Stimulated activated CD4-positive, alpha-beta T cell treated with anti-CD3 and anti-CD28 coated beads, Interleukin-1b, Interleukin-23, amount 100 ng/mL, for 4 hours (primary cell): ENCODE results near the gene HOXD9.

Experiments
- DNase-seq, 2 donors: peaks; one replicate each; pipeline ENCODE4 v3.0.0-alpha.2; 2020; ENCODE audit warnings: low read depth in 2 of 2

The HOXD9 gene

DNA sequence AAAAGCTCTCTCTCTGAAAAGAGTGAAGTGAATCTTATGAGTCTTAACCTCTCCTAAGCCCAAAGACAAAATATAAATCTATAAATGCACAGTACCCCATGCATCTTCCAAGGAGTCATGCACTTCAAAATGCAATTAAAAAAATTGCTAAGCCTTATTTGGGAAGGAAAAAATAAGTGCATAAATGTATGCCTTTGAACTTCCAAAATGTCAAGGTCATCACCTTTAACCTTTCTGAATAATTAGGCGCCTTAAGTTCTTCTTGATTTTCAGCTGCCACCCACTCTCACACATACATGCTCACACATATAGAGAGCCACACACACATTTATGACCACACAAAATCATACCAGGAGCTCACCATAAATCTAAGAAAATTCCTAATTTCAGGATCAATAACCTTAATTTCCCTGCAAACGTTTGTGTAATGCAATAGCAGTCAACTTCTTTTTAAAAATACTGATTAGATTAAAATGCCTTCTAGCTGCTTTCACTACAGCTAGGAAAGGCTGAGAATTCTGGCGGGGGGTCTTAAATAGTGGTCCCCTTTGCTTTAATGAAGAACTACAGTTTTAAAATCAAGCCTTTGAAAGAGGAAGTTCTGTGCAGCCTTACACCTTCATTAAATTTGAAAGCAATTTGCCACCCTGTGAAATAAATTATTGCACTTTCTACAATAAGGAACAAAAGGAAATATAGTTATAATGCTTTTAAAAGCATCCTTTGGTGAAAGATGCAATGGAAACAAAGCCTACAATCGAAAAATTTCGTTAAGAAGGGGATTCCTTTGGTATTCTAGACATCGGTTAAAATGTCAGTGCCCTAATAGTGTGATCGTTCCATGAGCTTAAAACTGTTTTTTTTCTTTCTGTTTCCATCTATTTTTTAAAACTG lies 11.9 kb upstream of the HOXD9 start:
- no peak for DNase-seq

DNA sequence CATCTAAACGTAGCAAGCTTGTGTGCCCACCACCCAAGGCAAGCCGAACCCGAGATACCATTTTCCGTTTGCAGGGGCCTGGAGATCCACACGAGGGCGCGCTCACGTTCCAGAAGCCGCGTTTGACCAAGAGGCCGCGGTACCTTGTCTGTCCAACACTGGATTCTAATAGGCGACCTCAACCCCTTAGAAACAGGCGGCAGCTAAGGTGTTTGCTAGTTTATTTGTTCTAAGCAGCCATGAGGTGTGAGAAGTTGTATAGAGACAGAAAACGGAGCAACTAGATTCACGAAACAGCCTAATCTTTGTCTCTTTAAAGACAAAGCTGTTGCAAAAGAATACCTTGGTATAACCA lies 11.2 kb upstream of the HOXD9 start:
- no peak for DNase-seq

DNA sequence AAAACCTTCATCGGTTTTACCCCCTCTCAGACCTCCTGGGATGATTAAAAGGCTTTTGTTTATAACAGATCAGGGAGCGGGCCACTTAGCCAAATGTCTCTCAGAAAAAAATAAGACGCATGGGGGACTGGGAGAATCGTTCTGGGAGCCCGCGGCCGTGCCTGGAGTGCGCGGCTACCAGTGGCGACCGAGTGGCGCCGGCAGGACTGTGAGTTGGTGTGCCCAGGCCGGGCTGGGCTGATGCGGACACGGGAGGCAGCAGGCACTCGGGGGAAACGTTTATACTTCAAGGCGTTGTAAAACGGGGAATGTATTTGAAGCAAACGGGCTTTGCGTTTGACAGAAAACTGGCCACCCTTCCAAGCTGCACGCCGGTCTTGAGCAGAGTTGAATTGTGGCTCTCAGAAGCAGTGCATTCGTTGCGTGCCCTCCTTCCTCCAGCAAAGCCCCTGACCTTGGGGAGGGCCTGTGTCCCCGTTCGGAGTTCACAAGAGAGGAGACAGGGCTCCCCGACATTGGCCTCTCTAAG lies 10.6 kb upstream of the HOXD9 start:
- DNase-seq, result no peak

DNA sequence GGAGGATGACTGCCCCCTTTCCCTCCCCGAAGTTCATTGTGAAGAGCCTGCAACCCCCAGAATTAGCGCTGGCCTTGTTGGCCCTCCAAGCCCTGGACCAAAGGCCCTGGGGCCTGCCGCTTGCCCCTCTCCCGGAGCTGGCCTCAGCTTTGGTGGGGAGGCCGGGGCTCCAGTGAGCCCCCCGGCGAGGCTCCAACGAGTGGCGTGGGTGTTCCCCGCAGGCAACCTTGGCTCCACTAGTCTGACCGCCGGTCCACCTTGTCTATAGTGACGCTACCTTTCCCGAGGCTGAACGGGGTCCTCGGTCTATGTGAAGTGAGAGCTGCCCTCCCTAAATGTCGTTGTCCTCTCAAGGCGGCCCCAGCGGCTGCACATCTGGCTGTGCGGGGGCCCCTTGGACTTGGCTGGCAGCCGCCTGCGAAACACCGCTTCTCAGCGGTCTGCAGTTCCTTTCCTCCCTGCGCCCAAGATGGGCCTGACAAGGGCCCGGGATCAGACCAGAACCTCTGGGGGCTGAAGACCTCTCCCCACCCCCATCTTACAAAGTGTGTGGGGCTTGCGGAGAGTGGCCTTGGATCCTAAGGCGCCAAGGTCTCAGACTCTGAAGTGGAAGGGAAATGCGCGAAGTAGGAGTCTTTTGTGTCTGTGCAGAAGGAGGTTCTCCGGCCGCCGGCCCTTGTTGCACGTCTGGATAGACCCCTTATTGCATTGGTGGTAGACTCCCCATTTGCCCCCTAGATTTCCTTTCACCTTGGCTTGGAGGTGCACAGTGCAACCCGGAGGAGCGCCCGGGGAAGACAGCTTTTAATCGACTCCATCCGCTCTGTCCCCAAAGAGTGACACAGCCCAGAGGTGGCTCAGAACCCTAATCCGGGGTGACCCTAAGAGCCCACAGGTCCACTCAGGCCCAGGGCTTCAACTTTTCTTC lies 9.9 kb upstream of the HOXD9 start:
- DNase-seq, result no peak

DNA sequence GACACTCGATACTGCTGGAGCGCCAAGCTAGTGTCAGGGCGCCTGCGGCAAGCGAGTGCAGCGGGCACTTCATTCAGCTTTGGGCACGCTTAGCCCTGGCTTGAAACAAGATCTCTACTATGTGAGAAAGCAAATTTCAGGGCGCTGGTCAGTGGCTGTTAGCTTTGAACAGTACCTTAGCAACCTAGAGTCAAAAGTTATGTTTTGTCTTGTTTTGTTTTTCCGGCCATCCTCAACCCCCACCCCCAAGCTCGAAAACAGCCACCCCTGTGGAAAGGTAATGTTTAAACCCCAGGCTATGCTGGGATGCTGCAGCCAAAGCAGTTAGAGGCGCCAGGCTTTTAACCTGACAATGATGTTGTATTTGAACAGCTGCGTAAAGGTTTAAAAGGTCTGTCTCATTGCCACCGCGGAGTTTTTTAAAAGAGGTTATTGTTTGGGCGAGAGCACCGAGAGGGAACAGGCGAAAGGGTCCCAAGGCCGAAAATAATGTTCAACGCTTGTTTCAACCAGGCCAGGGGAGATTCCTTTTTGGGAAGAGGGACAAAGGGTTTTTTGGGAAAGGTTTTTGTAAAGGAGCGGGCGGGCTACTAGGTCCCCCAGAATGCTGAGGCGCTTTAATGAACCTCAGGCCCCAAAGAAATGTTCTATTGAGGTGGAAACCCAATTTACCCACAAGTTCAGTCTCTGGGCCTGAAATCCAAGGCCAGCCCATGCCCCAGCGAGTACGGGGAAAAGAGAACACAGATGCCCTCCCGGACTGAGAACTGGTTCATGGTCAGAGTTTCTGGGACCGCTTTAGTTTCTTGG lies 8.2 kb upstream of the HOXD9 start:
- no peak for DNase-seq

DNA sequence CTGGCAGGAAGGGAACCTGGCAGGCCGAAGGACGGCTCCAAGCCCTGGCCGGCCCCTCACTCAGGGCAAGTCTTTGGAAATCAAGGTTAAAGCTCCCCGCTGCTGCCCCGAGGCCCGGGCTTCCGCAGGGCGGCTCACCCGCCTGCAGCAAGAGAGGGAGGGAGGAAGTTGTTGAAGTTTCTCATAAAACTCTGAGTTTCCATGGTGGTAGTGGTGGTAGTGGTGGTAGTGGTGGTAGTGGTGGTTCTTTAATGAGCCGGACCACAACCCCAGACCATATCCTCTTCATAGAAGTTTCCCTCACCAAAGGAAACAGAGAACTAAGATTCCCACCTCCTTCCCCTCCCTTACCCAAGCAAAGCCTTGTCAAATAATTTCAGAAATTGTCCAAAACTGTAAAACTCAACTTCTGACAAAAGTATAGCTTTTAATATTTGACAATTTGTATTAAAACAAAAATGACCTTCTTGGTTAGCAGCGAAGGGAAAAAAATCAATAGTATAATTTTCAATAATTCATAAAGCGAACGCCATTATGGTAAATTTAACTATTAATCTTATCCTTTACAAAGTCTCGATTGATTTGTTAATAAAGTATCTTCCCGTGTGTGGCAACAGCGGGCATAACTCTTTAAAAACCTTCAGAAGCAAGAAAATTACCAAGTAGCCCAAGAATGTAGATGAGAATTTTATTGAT lies 7.4 kb upstream of the HOXD9 start:
- DNase-seq, result no peak

DNA sequence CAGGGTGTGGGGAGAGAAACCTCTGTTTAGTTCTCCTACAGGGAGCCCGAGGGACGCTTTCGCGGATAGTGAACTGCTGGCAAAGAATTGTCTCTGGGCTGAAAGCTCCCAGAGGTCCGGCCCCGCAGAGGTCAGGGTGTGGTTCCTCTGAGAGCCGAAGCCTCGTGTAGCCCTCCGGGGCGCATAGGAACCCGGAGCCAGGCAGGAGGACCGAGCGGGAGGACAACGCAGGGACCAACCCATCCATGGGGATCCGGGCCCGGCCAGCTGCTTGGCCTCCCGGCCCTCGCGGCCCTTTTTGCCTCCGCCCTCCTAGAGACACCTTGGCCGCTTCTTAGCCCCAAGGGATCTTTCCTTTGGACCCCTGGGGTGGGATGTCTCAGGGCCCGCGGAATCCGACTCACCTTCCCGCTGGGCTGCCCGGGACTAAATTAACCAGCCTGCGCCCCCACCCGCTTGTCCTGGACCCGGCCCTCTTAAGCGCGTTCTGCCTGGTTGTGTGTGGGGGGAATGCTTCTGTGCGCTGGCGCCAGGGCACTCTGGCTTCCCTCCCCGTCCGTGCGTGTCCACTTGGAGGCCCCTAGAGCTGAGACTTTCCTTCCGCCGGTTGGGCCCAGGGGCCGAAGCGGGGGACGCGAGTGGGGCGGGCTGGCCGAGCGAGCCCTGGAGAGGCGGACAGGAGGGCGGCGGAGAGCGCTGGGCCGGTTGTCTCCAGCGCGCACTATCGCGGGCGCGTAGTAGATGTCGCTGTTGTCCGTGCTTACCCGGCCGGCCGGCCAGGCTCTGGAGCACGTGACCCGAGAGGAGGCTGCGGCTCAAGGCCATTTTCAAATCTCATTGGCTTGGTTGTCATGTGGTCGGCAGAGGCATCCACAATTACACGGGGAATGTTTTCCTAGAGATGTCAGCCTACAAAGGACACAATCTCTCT lies 6.4 kb upstream of the HOXD9 start, which contains the start of gene HOXD10:
Gene HOXD10 (plus strand): TSS at position 896 of the 931 bp plus-strand sequence. CDS start 56 bp downstream, outside the sequence.
- no peak for DNase-seq

DNA sequence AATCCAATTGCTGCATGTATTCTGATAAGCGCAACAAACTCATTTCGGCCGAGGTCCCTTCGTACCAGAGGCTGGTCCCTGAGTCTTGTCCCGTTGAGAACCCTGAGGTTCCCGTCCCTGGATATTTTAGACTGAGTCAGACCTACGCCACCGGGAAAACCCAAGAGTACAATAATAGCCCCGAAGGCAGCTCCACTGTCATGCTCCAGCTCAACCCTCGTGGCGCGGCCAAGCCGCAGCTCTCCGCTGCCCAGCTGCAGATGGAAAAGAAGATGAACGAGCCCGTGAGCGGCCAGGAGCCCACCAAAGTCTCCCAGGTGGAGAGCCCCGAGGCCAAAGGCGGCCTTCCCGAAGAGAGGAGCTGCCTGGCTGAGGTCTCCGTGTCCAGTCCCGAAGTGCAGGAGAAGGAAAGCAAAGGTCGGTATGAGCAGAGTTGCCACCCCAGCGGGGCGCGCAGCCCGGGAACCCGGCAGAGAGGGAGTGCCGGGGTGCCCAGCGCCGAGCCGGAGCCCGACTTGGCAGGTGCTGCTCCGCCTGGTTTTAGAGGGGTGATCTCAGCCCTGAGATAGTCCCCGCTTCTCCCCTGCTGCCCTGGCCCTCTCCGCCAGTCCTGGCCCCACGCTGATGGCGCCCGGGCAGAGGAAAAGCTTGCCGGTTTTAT lies 5.2 kb upstream of the HOXD9 start:
- DNase-seq, result no peak

DNA sequence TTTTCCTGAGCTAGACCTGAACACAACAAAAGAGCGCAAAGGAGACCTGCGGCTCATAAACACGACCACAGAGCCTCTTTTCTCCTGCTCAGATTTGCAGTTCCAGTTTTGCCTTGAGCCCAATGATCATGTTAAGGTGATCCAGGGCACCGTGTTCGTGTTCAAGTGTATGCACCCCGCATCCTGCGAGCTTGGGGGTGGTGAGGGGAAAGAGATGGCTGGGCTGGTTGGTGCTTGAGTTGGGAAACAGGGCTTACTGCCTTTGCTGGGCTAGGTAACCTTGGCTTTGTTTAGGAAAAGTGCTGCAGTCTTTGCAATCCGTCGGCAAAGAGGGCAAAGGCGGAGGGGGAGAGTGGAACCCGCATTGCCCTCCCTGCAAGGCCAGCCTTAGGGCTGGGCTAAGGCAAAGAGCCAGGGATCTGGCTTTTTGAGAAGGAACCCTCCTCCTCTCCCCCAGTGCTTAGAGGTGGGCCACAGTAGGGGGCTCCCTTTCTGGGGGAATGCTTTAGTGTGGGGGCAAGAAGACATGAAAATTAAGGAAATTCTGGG lies 4.6 kb upstream of the HOXD9 start:
- DNase-seq, result no peak

DNA sequence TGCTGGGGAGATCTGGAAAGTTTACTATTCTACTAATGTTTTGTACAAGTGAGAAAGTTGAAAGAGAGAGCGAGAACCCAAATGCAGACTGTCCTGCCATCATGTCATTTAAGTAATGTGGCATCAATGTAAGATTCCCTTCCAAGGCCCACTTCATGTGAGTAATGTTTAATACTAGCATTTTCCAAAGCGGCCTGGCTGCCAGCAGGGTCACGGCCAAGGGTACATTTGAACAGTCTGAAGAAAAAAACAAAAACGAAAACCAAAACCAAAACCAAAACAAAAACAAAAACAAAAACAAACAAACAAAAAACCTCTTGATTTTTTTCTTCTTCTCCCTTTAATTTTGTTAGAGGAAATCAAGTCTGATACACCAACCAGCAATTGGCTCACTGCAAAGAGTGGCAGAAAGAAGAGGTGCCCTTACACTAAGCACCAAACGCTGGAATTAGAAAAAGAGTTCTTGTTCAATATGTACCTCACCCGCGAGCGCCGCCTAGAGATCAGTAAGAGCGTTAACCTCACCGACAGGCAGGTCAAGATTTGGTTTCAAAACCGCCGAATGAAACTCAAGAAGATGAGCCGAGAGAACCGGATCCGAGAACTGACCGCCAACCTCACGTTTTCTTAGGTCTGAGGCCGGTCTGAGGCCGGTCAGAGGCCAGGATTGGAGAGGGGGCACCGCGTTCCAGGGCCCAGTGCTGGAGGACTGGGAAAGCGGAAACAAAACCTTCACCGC lies 3.7 kb upstream of the HOXD9 start:
- no peak for DNase-seq

DNA sequence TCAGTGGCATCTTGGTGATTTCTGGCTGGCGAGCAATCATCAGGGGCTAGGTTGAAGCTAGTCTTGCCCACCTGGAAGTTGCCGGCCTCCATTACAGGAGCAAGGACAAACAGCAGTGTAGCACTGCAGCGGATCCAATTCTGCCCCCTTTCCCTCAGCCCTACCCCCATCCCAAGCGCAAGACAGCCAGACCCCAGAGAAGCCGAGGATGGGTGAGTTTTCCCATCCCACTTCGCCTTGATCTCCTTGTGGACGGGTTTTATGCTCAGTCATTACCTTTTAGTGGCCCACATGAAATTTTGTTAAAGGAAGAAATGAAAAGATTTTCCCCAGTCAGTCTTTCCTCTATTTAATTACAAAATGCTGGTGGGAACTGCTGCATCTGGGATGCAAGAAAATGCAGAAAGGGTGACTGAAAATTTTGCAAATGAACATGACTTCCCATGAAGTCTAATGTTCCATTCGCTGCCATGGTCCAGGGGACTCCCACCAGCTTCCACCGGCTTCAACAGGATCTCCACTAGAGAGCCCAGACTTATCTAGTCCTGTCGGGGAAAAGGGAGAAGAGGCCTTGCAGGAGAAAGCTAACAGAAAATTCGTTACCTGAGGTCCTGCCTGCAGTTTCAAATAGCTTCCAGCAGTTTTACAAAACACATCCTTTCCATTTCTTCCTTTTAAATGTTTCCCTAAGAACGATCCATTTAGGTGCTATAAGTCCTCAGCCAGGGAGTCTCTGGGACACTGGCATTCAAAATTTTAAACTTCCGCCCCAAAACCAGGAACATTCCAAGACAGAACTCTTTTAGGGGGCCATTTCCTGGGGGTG lies 1.9 kb upstream of the HOXD9 start:
- DNase-seq, result no peak

DNA sequence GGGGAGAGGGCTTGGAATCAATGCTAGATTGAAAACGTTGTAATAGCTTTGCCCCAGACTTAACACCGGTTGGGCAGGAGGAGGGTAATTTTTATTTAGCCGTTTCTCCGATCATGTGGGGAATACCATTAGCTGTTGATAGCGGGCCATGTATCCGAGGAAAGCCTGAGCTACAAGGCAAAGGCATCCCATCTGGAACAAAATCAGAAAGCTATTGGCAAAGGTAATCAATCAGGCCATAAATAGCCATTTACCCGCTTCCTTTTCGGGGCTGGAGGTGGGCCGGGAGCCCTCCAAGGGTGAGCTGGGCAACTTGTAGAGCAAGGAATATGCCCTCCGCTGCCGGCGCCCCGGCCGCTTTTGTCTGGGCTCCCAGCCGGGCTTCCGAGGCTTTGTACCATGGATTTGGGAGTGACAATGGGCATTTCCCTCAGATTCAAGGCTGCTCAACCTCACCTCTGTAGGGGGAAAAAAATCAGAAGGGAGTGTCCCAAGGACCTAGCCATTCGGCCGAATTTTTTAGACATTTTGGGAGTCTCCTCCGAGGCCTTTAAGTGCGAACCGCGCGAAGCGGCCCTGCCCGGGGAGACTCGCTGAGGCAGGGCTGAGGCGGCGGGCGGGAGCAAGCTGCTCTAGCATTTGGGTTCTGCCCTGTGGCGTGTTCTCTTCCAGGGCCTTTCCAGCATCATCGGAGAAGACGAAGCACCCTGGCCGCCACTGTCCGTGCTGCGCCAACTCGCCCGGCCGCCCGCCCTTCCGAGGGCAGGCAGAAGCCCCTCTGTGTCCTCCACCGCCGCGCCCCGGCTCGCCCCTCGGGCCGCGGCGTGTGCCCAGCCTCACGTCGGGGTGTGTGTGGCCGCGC lies 1.1 kb upstream of the HOXD9 start:
- no peak for DNase-seq

DNA sequence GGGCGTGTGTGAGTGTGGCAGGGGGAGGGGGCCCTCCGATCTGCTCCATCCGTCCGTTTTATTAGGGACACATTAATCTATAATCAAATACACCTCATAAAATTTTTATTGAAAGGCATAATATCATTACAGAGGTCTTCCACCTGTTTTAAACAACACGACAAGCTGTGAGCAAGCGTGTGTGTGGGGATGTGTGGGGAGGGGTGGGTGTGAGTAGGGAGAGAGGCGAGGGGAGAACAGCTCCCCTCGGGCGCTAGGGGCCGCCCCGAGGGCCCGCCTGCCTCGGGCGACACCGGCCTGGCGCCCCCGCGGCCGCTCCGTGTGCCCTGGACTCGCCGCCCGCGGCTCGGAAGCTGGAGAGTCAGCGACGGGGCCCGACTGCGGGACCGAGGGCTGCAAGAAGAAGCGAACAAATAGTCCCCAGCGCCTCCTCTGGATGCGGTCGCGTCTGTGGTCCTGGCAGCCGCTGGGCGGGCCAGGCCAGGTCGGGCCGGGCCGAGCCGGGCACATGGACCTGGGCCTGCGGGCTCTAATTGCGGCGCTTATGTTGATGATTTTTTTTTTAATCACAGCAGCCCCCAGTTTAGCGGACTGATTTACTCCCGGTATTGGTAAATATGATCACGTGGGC lies 352 bp upstream of the HOXD9 start:
- DNase-seq, result no peak

DNA sequence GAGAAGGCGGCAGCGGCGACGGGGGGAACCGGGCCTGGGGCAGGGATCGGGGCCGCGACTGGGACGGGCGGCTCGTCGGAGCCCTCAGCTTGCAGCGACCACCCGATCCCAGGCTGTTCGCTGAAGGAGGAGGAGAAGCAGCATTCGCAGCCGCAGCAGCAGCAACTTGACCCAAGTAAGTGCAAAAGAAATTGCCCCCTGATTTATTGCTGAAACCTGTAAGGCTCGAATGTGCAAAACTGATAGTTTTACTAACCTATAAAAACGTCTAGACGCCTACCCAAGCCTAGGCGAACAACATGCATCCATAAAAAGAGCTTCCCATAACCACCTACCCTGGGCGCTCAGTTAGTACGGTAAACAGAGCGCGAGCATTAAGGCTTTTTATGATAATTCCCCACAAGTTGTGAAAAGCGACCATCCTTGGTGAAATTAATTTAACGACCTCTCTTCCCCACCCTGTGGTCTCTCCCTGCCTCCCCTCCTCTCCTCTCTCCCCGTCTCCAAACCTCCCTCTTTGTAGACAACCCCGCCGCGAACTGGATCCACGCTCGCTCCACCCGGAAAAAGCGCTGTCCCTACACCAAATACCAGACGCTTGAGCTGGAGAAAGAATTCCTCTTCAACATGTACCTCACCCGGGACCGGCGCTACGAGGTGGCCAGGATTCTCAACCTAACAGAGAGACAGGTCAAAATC lies 1.0 kb downstream of the HOXD9 start:
- no peak for DNase-seq
